Coronary artery (tissue), 2 donors: ENCODE results near the gene SHROOM2.

ENCODE experiments used
- DNase-seq: peaks from one replicate; pipeline ENCODE4 v3.0.0-alpha.2; 2017; ENCODE audit warnings: low spot score
- H3K27ac ChIP-seq, 2 donors: fragments of 200-600 bp; sonication (generic); one replicate each; pipeline ENCODE4 v1.5.1; 2016 to 2019
- H3K4me3 ChIP-seq: fragments of 200-600 bp; sonication (generic); 2 replicates; pipeline ENCODE4 v1.5.1; 2016; ENCODE audit warnings: mild to moderate bottlenecking, moderate library complexity
- CTCF ChIP-seq: fragments of 200-600 bp; sonication (generic); IDR thresholded peaks from one replicate; pipeline ENCODE4 v1.5.1; 2019; ENCODE audit warnings: antibody characterized with exemption

The SHROOM2 gene

DNA sequence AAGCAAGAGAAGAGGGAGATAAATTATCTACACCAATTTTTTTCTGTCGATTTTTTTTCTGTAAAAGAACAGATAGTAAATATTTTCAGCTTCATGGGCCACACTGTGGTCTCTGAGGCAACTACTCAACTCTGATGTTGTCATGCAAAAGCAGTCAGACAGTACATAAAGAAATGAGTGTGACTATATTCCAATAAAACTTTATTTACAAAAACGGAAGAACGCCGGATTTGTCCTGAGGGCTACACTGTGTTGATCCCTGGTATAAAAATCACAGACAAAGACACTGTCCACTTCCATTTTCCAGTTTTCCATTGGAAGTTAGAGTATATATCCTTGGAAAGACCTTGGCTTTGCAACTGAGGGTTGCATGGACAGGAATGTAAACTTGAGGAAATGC lies 38.6 kb upstream of the SHROOM2 start:
- no peak for TF ChIP-seq CTCF
- H3K4me3 ChIP-seq: no peak overlapping the region
- no peak overlapping the region for H3K27ac ChIP-seq
- no peak for DNase-seq

- TF ChIP-seq CTCF: no peak
- H3K4me3 ChIP-seq: no peak overlapping the region
Measured at GRCh38 chrX:9749146-9749692, 37.0 kb upstream of the SHROOM2 start.

DNA sequence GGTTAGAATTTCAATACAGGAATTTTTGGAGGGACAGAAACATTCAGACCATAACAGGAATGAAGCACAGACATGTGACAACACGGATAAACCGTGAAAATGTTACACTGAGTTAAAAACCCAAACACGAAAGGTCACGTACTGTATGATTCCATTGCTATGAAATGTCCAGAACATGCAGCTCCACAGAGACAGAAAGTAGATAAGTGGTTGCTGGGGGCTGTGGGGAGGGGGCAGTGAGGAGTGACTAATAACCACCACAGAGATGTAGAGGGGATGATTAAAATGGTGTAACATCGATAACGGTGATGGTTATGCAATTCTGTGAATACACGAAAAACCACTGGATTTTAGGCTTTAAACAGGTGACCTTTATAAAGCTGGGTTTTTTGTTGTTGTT lies 28.9 kb upstream of the SHROOM2 start:
- no peak overlapping the region for H3K27ac ChIP-seq
- no peak overlapping the region for H3K4me3 ChIP-seq
- no peak for DNase-seq
- no peak for TF ChIP-seq CTCF

More at GRCh38 chrX:9749146-9749692, 37.0 kb upstream of the SHROOM2 start:
- no peak overlapping the region for H3K27ac ChIP-seq
- no peak for DNase-seq

DNA sequence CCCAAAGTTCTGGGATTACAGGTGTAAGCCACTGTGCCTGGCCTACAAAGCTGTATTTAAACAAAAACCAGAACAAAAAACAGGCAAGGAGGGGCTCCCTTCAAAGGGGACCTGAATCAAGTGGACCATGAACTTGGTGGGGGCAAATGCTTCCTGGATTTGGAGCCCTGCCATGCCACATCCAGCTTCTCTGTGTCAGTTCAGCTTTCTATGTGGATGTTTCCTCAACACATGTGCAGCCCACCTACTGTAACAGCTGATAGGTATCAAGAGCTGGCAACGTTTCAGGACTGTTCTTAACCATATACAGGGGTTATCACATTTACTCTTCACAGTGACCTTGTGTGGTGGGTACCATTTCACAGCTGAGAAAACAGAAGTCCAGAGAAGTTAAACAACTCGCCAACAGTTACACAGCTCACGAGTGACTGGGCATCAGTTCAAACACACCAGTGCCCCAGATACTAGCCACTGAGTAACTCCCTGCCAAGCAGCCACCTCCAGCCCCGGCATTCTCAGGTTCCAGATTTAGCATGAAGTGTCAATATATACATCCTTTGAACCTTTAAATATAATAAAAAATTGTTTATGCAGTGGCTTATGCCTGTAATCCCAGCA lies 28.1 kb upstream of the SHROOM2 start:
- H3K4me3 ChIP-seq: no peak overlapping the region
- no peak overlapping the region for H3K27ac ChIP-seq
- TF ChIP-seq CTCF: no peak
- DNase-seq: no peak

DNA sequence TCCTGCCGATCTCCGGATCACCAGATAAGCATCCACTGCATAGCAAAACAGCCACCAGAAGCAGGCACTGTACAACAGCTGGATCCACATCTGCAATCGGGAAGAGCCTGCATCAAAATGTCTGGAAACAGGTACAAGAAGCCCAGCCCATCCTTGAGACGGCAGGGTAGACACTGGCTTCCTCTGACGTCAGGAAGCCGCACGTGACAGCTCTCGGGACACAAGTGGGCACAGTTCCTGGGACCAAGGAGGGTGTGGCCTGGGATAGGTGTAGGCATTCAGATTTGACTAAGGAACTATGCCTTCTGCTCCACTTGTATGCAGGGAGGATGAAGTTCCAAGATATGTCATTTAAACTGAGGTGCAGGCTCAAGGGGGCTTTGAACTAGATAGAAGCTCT lies 26.9 kb upstream of the SHROOM2 start:
- TF ChIP-seq CTCF: no peak
- Histone ChIP-seq H3K4me3 (no peak overlapping the region), H3K27ac (no peak overlapping the region)
- no peak for DNase-seq

DNA sequence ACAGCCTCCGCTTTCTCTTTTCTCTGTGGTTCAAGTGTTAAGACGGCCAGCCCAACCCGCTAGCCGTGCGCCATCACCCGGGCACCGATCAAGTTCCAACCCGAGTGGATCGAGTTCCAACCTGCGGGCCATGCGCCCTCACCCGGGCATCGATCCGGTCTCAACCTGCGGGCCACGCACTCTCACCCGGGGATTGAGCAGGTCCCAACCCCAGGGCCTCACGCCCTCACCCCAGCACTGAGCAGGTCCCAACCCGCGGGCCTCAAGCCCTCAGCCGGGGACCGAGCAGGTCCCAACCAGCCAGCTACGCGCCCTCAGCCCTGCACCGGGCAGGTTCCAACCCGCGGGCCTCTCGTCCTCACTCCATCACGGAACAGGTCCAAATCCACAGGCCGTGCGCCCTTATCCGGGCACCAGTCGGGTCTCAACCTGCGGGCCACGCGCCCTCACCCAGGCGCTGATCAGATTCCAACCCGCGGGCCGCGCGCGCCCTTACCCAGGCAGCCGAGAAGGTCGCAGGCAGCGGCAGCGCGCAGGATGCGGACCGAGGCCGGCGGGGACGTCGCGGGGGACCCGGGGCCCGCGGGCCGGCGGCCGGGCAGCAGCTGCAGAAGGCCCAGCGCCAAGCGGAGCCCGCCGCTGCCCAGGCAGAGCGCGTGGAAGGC lies 21.0 kb upstream of the SHROOM2 start:
- no peak overlapping the region for H3K27ac ChIP-seq
- no peak for DNase-seq
- no peak for TF ChIP-seq CTCF
- H3K4me3 ChIP-seq: no peak overlapping the region

DNA sequence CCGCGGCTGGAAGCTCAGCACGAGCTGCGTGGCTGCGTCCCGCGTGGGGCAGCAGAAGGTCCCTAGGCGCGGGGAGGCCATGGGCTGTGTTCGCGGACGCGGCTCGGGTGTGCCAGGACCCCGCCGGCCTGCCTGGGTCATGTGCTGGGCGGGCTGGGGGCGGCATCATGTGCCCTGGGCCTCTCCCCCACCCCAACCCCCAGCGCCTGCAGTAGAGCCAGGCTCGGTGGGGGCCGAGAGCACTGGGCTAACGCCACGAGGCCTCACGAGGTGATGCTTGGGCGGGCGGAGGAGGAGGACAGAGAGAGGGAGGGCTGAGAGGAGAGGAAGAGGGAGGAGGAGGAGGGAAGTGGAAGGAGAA lies 20.5 kb upstream of the SHROOM2 start, which contains the start of gene GPR143:
GPR143 (minus strand) TSS at position 111 of the 361 bp plus-strand sequence; CDS start at position 81, 30 bp downstream.
- Histone ChIP-seq H3K4me3 (no peak within 1 kb of the TSS), H3K27ac (no peak within 1 kb of the TSS)
- no peak for DNase-seq
- TF ChIP-seq CTCF: no peak
